NB4 (cell line): ENCODE results near the gene THBS4.

Source experiments
- CTCF ChIP-seq: IDR thresholded peaks from one replicate; pipeline ENCODE4 v1.5.1; 2012; ENCODE audit warnings: low read depth, low read length
- MAX ChIP-seq: IDR thresholded peaks from 2 replicates; pipeline ENCODE4 v1.6.1; 2011; ENCODE audit warnings: low read depth, low read length
- POLR2A ChIP-seq: IDR thresholded peaks from 2 replicates; pipeline ENCODE4 v1.6.1; 2011; ENCODE audit warnings: mild to moderate bottlenecking; ENCODE audit not compliant: insufficient read length; ENCODE audit errors: extremely low read depth

- no peak for TF ChIP-seq CTCF
- no peak for TF ChIP-seq POLR2A
- TF ChIP-seq MAX, result no peak
Observed at GRCh38 chr5:80116000-80116399, 80.9 kb downstream of the THBS4 start.
